Islet of Langerhans (tissue), 1 donor: Measurements from ENCODE around the gene EMILIN2.
"Not testable (repeated sequence)": the region's sequence is repeated elsewhere in the genome, so short reads cannot be mapped to it uniquely, and the experiment has no call there.

Experiments
- FAIRE-seq: peaks from one replicate; lab custom pipeline; 2011; peaks lifted over from hg19 to GRCh38; lab: Jason Lieb, UNC

The EMILIN2 gene

GRCh38 chr18:2846636-2847316 is at the start of gene EMILIN2:
TSS of gene EMILIN2 (plus strand) at chr18:2847006. CDS start at chr18:2847189, 183 bp downstream.
- no peak for FAIRE-seq

GRCh38 chr18:2797951-2798350 is 48.9 kb upstream of the EMILIN2 start:
- FAIRE-seq, result no peak

- FAIRE-seq, result no peak
Observed at GRCh38 chr18:2799369-2799768, 47.4 kb upstream of the EMILIN2 start.

- FAIRE-seq, result no peak
Observed at GRCh38 chr18:2805970-2806943, 40.5 kb upstream of the EMILIN2 start.

- not testable (repeated sequence) for FAIRE-seq
Observed at GRCh38 chr18:2808640-2809039, 38.2 kb upstream of the EMILIN2 start.

GRCh38 chr18:2809666-2810183 is 37.1 kb upstream of the EMILIN2 start:
- FAIRE-seq, result not testable (repeated sequence)

- no peak for FAIRE-seq
Observed at GRCh38 chr18:2811416-2811815, 35.4 kb upstream of the EMILIN2 start.

GRCh38 chr18:2814928-2815327 is 31.9 kb upstream of the EMILIN2 start:
- no peak for FAIRE-seq

- FAIRE-seq, result no peak
Observed at GRCh38 chr18:2818281-2818680, 28.5 kb upstream of the EMILIN2 start.

GRCh38 chr18:2821695-2822094 is 25.1 kb upstream of the EMILIN2 start:
- FAIRE-seq, result no peak

GRCh38 chr18:2822213-2822921 is 24.4 kb upstream of the EMILIN2 start:
- no peak for FAIRE-seq

- no peak for FAIRE-seq
Observed at GRCh38 chr18:2823202-2823601, 23.6 kb upstream of the EMILIN2 start.

GRCh38 chr18:2823966-2824365 is 22.8 kb upstream of the EMILIN2 start:
- FAIRE-seq, result no peak

- no peak for FAIRE-seq
Observed at GRCh38 chr18:2824865-2825264, 21.9 kb upstream of the EMILIN2 start.

GRCh38 chr18:2825613-2826175 is 21.1 kb upstream of the EMILIN2 start:
- no peak for FAIRE-seq

GRCh38 chr18:2826581-2826980 is 20.2 kb upstream of the EMILIN2 start:
- no peak for FAIRE-seq

GRCh38 chr18:2827061-2827460 is 19.7 kb upstream of the EMILIN2 start:
- no peak for FAIRE-seq

GRCh38 chr18:2836118-2836517 is 10.7 kb upstream of the EMILIN2 start:
- not testable (repeated sequence) for FAIRE-seq

GRCh38 chr18:2837290-2837689 is 9.5 kb upstream of the EMILIN2 start:
- not testable (repeated sequence) for FAIRE-seq

GRCh38 chr18:2839202-2839601 is 7.6 kb upstream of the EMILIN2 start:
- no peak for FAIRE-seq

GRCh38 chr18:2840521-2840920 is 6.3 kb upstream of the EMILIN2 start:
- no peak for FAIRE-seq

GRCh38 chr18:2843146-2843545 is 3.7 kb upstream of the EMILIN2 start:
- FAIRE-seq, result no peak
